GM19238 (cell line): ENCODE data around the gene FBXL12.
"Not testable (repeated sequence)": the region's sequence is repeated elsewhere in the genome, so short reads cannot be mapped to it uniquely, and the experiment has no call there.

Source experiments
- DNase-seq: peaks from one replicate; pipeline ENCODE4 v3.0.0; 2011; ENCODE audit warnings: low spot score; ENCODE audit not compliant: insufficient read length

FBXL12 gene

DNA sequence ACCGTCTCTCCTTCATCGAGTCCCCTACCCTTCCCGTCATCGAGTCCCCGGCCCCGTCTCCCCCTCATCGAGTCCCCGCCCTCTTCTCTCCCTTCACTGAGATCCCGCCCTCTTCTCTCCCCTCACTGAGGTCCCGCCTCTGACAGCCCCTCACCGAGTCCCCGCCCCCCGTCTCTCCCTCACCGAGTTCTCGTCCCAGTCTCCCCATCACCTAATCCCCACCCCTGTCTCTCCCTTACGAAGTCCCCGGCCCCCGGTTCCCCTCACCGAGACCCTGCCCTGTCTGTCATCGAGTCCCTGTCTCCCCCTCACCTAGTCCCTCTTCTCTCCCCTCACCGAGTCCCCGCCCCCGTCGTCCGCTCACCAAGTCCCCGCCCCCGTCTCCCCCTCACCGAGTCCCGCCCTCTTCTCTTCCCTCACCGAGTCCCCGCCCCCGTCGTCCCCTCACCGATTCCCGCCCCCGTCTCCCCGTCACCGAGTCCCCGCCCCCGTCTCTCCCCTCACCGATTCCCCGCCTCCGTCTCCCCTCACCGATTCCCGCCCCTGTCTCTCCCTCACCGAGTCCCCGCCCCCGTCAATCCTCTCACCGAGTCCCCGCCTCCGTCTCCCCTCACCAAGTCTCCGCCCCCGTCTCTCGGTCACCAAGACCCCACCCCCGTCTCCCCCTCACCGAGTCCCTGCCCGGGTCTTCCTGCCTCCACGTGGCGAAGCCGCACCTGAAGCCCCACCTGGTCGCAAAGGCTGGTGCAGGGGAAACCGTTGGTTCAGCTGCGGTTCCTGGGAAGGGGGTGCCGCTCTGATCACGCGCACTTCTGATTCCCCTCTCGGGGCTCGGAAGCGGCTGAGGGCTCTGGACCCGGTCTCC lies 26.4 kb downstream of the FBXL12 start:
- peak; percentile 61 for DNase-seq

GRCh38 chr19:9791552-9792205 lies 27.2 kb downstream of the FBXL12 start:
- DNase-seq = peak; percentile 60

DNA sequence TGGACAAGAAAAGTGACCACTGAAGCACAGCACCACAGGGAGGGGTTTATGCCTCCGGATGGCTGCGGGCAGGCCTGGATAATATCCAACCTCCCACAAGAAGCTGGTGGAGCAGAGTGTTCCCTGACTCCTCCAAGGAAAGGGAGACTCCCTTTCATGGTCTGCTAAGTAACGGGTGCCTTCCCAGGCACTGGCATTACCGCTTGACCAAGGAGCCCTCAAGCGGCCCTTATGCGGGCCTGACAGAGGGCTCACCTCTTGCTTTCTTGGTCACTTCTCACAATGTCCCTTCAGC lies 27.9 kb downstream of the FBXL12 start:
- not testable (repeated sequence) for DNase-seq

- DNase-seq = not testable (repeated sequence)
Observed at GRCh38 chr19:9789579-9789978, 29.3 kb downstream of the FBXL12 start.

- no peak for DNase-seq
Observed at GRCh38 chr19:9789066-9789465, 29.8 kb downstream of the FBXL12 start.

DNA sequence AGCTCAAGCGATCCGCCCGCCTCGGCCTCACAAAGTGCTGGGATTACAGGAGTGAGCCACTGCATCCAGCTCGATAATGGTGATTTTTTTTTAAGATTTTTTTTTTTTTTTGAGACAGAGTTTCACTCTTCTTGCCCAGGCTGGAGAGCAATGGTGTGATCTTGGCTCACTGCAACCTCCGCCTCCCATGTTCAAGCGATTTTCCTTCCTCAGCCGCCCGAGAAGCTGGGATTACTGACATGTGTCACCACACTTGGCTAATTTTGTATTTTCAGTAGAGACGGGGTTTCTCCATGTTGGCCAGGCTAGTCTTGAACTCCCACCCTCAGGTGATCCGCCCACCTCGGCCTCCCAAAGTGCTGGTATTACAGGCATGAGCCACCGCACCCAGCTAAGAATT lies 30.3 kb downstream of the FBXL12 start:
- DNase-seq = not testable (repeated sequence)

- no peak for DNase-seq
Observed at GRCh38 chr19:9786819-9787218, 32.1 kb downstream of the FBXL12 start.

GRCh38 chr19:9786342-9786741 lies 32.5 kb downstream of the FBXL12 start:
- DNase-seq = no peak

GRCh38 chr19:9785367-9786331 lies 33.2 kb downstream of the FBXL12 start:
- DNase-seq = peak; percentile 80

DNA sequence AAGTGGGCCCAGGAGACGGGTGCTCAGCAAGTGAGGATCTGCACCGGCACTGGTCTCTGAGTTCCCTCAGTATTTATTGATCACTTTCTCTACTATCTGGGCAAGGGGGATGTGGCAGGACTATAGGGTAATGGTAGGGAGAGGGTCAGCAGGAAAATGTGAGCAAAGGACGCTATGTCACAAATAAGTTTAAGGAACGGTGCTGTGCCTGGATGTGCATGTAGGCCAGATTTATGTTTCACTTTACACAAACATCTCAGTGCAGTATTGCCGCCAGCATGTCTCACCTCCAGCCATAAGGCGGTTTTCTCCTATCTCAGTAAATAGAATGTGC lies 34.7 kb downstream of the FBXL12 start:
- DNase-seq = not testable (repeated sequence)

DNA sequence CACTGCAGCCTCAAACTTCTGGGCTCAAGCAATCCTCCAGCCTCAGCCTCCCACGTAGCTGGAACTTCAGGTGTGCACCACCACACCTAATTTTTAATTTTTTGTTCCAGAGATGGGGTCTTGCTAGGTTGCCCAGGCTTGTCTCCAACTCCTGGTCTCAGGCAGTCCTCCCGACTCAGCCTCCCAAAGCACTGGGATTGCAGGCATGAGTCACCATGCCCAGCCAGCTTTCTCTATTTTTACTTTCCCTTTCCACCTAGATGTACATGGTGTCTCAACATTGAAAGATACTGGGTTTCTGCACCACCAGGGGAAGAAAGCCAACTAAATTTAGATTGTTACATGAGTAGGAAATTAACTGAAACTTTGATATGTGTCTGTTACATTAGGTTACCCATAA lies 36.5 kb downstream of the FBXL12 start:
- no peak for DNase-seq

GRCh38 chr19:9768175-9769112 lies 50.4 kb downstream of the FBXL12 start, which contains the start of gene ZNF846:
Gene ZNF846 (minus strand): TSS chr19:9768738. CDS start chr19:9764950, 3,788 bp downstream.
- DNase-seq = peak; percentile 86
